Measurements from ENCODE around the gene GPX2.

The GPX2 gene

DNA sequence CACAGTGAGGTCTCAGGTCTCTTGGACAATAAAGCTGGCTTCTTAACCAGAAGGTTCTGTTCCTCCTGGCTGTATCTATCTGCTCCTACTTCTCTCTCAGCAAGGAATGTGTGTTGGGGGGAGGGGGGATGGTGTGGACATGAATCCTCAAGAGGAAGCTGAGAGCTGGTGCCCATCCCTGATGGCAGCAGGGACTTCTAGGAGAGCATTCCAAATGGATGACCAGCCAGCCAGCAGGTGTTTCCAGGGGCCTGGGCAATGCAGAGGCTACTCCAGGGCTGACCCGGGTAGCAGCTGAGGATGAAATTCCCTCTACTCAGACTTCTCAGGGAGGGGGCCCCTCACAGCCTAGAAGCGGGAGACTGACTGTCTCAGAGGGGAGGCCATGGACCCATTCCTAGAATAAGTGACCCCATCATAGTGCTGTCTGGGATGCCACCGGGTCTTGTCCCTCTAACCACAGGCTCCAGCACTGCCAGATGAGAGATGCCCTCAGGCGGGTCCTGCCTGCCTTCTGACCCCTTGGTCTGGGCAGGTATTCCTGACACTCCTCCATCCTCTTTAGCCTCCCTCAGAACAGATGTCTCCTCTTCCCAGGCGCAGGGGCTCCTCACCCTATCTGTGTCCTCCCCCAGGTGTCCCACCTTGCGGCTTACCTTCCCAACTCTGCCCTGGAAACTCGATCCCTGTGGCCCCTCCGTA lies 28.4 kb upstream of the GPX2 start:
- Histone ChIP-seq H2AFZ (ENCODE audit: low read depth, low read length) (no peak overlapping the region), H3K79me2 (ENCODE audit: insufficient read depth, low read length) (no peaks in the 10 kb centered on the region), H3K9ac (ENCODE audit: low read depth, low read length) (peak overlapping the region; percentile 68), H3K4me2 (ENCODE audit: insufficient read depth, low read length) (peak overlapping the region; percentile 84), H3K27ac (ENCODE audit: low read length) (no peak overlapping the region), H3K36me3 (ENCODE audit: insufficient read depth, low read length) (0 out of 2 replicates have a peak, but pooled peaks cover 2% of the 10 kb centered on the region), H3K4me1 (ENCODE audit: insufficient read depth, low read length) (peaks cover 28% of the 10 kb centered on the region), H3K4me3 (ENCODE audit: low read depth in 1 of 2, low read length in 2 of 2) (peak overlapping the region; percentile 50 to 64; a peak in 3 of 4 replicates), H3K9me3 (ENCODE audit: insufficient read depth, low read length, severe bottlenecking) (no peaks in the 10 kb centered on the region), H3K27me3 (ENCODE audit: insufficient read depth, low read length, poor library complexity) (no peaks in the 10 kb centered on the region), H4K20me1 (ENCODE audit: insufficient read depth, low read length) (peaks cover 7% of the 10 kb centered on the region; the same call in 1 of the 2 replicates)
- TF ChIP-seq EZH2 (IDR thresholded peaks at IDR 0.05; ENCODE audit: borderline replicate concordance, low read depth, low read length, severe bottlenecking) = no peak
- TF ChIP-seq, protein P1, sequence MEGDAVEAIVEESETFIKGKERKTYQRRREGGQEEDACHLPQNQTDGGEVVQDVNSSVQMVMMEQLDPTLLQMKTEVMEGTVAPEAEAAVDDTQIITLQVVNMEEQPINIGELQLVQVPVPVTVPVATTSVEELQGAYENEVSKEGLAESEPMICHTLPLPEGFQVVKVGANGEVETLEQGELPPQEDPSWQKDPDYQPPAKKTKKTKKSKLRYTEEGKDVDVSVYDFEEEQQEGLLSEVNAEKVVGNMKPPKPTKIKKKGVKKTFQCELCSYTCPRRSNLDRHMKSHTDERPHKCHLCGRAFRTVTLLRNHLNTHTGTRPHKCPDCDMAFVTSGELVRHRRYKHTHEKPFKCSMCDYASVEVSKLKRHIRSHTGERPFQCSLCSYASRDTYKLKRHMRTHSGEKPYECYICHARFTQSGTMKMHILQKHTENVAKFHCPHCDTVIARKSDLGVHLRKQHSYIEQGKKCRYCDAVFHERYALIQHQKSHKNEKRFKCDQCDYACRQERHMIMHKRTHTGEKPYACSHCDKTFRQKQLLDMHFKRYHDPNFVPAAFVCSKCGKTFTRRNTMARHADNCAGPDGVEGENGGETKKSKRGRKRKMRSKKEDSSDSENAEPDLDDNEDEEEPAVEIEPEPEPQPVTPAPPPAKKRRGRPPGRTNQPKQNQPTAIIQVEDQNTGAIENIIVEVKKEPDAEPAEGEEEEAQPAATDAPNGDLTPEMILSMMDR (IDR thresholded peaks at IDR 0.05; ENCODE audit: borderline replicate concordance, extremely low read depth, low read length, poor library complexity, severe bottlenecking) = no peak
- no peak for ATAC-seq (ENCODE audit: insufficient read depth, low read depth)
- no peak for DNase-seq

DNA sequence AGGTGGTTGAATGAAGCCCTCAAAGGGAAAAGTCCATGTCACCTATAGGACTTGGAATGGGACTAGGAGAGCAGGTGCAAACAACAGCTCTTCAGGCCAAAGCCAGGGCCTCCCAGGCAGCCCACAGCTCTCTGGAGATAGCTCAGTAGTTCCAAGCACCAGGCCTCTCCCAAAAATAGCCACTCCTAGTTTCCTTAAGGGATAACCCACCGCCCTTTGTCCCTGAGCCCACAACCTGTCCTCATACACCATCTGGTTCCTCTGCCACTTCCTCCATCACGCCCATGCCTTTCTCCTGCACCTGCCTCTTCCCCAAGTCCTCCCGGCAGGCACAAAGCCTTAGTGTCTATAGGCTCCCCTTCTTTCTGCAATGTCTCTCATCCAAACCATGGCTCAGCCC lies 27.5 kb upstream of the GPX2 start:
- no peak overlapping the region for H2AFZ ChIP-seq (ENCODE audit: low read depth, low read length)
- H3K4me2 ChIP-seq (ENCODE audit: insufficient read depth, low read length) = peak overlapping the region; percentile 84; the same call in 1 of the 2 replicates
- DNase-seq (no peak), ATAC-seq (ENCODE audit: insufficient read depth, low read depth) (no peak)
- no peak overlapping the region for H3K27ac ChIP-seq (ENCODE audit: low read length)
- TF ChIP-seq, protein P1 (IDR thresholded peaks at IDR 0.05; ENCODE audit: borderline replicate concordance, extremely low read depth, low read length, poor library complexity, severe bottlenecking) = no peak
- no peak for TF ChIP-seq EZH2 (IDR thresholded peaks at IDR 0.05; ENCODE audit: borderline replicate concordance, low read depth, low read length, severe bottlenecking)
- peaks cover 28% of the 10 kb centered on the region for H3K4me1 ChIP-seq (ENCODE audit: insufficient read depth, low read length)
- no peaks in the 10 kb centered on the region for H3K27me3 ChIP-seq (ENCODE audit: insufficient read depth, low read length, poor library complexity)
- H3K36me3 ChIP-seq (ENCODE audit: insufficient read depth, low read length) = 0 out of 2 replicates have a peak, but pooled peaks cover 3% of the 10 kb centered on the region
- no peaks in the 10 kb centered on the region for H3K79me2 ChIP-seq (ENCODE audit: insufficient read depth, low read length)
- no peak overlapping the region for H3K9ac ChIP-seq (ENCODE audit: low read depth, low read length)
- peaks cover 7% of the 10 kb centered on the region; the same call in 1 of the 2 replicates for H4K20me1 ChIP-seq (ENCODE audit: insufficient read depth, low read length)
- no peaks in the 10 kb centered on the region for H3K9me3 ChIP-seq (ENCODE audit: insufficient read depth, low read length, severe bottlenecking)
- H3K4me3 ChIP-seq (ENCODE audit: low read depth in 1 of 2, low read length in 2 of 2) = no peak overlapping the region

DNA sequence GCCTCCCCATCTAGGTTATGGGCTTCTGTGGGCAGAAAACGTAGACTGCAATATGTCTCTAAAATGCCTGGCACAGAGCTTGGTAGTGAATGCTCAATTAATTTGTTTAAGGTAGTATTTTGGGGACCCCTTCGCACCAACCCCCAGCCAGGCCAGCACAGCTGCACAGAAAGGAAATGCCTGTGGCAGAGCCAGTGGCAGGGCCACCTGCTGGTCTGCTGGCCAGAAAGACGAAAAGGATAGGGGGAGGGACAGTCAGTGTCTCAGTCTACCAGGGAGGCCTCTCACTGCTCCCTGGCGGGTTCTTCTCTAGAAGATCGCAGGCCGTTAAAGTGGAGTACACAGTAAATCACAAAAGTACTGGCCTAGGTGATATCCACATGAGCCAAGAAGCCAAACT lies 26.1 kb upstream of the GPX2 start:
- no peak for ATAC-seq (ENCODE audit: insufficient read depth, low read depth)
- no peak overlapping the region for H3K9ac ChIP-seq (ENCODE audit: low read depth, low read length)
- H2AFZ ChIP-seq (ENCODE audit: low read depth, low read length) = no peak overlapping the region
- no peaks in the 10 kb centered on the region for H3K9me3 ChIP-seq (ENCODE audit: insufficient read depth, low read length, severe bottlenecking)
- H3K27me3 ChIP-seq (ENCODE audit: insufficient read depth, low read length, poor library complexity) = no peaks in the 10 kb centered on the region
- TF ChIP-seq, protein P1 (IDR thresholded peaks at IDR 0.05; ENCODE audit: borderline replicate concordance, extremely low read depth, low read length, poor library complexity, severe bottlenecking) = no peak
- TF ChIP-seq EZH2 (IDR thresholded peaks at IDR 0.05; ENCODE audit: borderline replicate concordance, low read depth, low read length, severe bottlenecking) = no peak
- H3K4me2 ChIP-seq (ENCODE audit: insufficient read depth, low read length) = no peak overlapping the region
- peaks cover 28% of the 10 kb centered on the region for H3K4me1 ChIP-seq (ENCODE audit: insufficient read depth, low read length)
- 0 out of 2 replicates have a peak, but pooled peaks cover 3% of the 10 kb centered on the region for H3K36me3 ChIP-seq (ENCODE audit: insufficient read depth, low read length)
- H4K20me1 ChIP-seq (ENCODE audit: insufficient read depth, low read length) = peaks cover 7% of the 10 kb centered on the region; the same call in 1 of the 2 replicates
- no peak overlapping the region for H3K27ac ChIP-seq (ENCODE audit: low read length)
- no peaks in the 10 kb centered on the region for H3K79me2 ChIP-seq (ENCODE audit: insufficient read depth, low read length)
- H3K4me3 ChIP-seq (ENCODE audit: low read depth in 1 of 2, low read length in 2 of 2) = no peak overlapping the region
- DNase-seq = no peak

All from DND-41 (cell line).